ENCODE measurements around the gene CPNE9. TPM values are rescaled to one million over a fixed set of nuclear protein-coding genes. Genes with fewer than 3 reads are reported as not detected.
A peak's percentile ranks its signal among the peaks of the same experiment; 100 is the strongest.

Gene CPNE9
- total and polyA plus RNA-seq, 2 of the 13 experiments (the other 11 are each of a cell fraction or from before 2014, with no cell fraction given) = 0.20 TPM; not detected in 1

DNA sequence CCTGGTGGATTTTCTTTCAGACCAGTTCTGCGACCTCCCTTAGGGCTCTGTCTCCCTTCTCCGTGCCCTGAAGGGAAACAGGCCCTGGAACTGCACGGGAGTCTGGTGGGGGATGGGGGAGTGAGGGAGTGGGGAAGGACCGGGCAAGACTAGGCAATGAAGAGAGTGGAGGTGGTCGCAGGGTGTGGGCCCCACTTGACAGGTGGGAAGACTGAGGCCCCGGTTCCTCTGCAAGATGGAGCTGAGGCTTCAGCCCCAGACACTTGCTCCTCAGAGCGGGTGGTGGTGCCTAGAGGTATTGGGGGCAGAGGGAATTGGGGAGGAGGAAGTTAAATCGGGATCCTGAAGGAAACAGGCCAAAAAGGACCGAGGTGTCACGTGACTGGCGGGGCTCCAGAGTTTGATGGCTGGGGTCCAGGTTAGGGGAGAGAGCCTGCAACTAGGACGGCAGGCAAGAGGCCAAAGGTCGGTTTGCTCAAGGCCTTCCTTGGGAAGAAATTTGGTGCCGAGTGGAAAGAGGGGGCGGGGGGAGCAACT lies 66.7 kb downstream of the CPNE9 start:
- H3K9me3 ChIP-seq (ENCODE audit: low read length) = no peaks in the 10 kb centered on the region
- H2AFZ ChIP-seq (ENCODE audit: low read length) = no peak overlapping the region
- H3K79me2 ChIP-seq (ENCODE audit: insufficient read depth, low read length) = peaks cover 13% of the 10 kb centered on the region
- peak overlapping the region; percentile 84 for H3K9ac ChIP-seq (ENCODE audit: insufficient read depth, low read depth, low read length)
- in situ Hi-C loops (cut with HindIII; ENCODE audit: extremely low pct_ligation_motif_present, low pct_unique_long_range_greater_than_20kb) (no loop called here), intact Hi-C loops (cut with micrococcal nuclease; ENCODE audit: unreplicated experiment) (no loop called here)
- no peaks in the 10 kb centered on the region for H4K20me1 ChIP-seq (ENCODE audit: insufficient read depth, low read length)
- ATAC-seq (peak; percentile 22), DNase-seq (ENCODE audit: low spot score) (peak; percentile 74), FAIRE-seq (no peak)
- H3K36me3 ChIP-seq (replicated peaks in 1 of 2; ENCODE audit: control insufficient read depth in 1 of 2, insufficient read depth in 2 of 2, low read length in 2 of 2) = peaks cover 4 to 11% of the 10 kb centered on the region in 2 experiments; a peak in 3 of 5 replicates
- H3K27ac ChIP-seq (ENCODE audit: extremely low read length, insufficient read depth, low read length) = peak overlapping the region; percentile 57
- 2% methylated on average over 15 of the region's 15 CpGs for WGBS (ENCODE audit: low lambda C conversion rate)
- no peaks in the 10 kb centered on the region; a peak in 1 of 5 replicates for H3K27me3 ChIP-seq (ENCODE audit: control insufficient read depth in 1 of 2, insufficient read depth in 2 of 2, low read length in 2 of 2)
- ChIA-PET CTCF (ENCODE audit: low intra/inter-chr PET ratio, low total read pairs) (no interaction called here), POLR2A (interaction anchor here (0.7 to 5.3 kb wide), 7 partner anchors 12 to 407 kb away, joined by 3 to 50 read pairs (median 6); partner anchors contain the start of genes ARPC4, BRPF1, OGG1 and TADA3)
- TSS peak; percentile 35 for BruUV-seq (replicated peaks)
- H3K4me2 ChIP-seq (ENCODE audit: low read depth, low read length) = peak overlapping the region; percentile 99
- H3K4me3 ChIP-seq (replicated peaks in 1 of 3; ENCODE audit: insufficient read depth in 1 of 3, low read depth in 2 of 3, low read length in 3 of 3) = peak overlapping the region; percentile 68 to 92 (median 76)
- peaks cover 39% of the 10 kb centered on the region for H3K4me1 ChIP-seq (ENCODE audit: insufficient read depth, low read length)
- TF ChIP-seq SRSF1 (optimal IDR thresholded peaks at IDR 0.05; ENCODE audit: low read depth, low read length) = no peak
- peak; percentile 96 for TF ChIP-seq CHD4 (IDR thresholded peaks at IDR 0.05; ENCODE audit: borderline replicate concordance, low read length)
- no peak for TF ChIP-seq KLF6 (CRISPR knock-in tag; IDR thresholded peaks at IDR 0.05)
- peak; percentile 40; the same call in 1 of the 2 replicates for TF ChIP-seq HOXA3 (CRISPR knock-in tag; IDR thresholded peaks at IDR 0.05)
- TF ChIP-seq, protein P1, sequence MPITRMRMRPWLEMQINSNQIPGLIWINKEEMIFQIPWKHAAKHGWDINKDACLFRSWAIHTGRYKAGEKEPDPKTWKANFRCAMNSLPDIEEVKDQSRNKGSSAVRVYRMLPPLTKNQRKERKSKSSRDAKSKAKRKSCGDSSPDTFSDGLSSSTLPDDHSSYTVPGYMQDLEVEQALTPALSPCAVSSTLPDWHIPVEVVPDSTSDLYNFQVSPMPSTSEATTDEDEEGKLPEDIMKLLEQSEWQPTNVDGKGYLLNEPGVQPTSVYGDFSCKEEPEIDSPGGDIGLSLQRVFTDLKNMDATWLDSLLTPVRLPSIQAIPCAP (CRISPR knock-in tag; IDR thresholded peaks at IDR 0.05; ENCODE audit: low read depth) = no peak
- TF ChIP-seq KDM5B (CRISPR knock-in tag; IDR thresholded peaks at IDR 0.05; ENCODE audit: borderline replicate concordance) = no peak
- no peak for TF ChIP-seq ZNF343 (CRISPR knock-in tag; IDR thresholded peaks at IDR 0.05)
- TF ChIP-seq ZMYM3 (CRISPR knock-in tag; IDR thresholded peaks at IDR 0.05) = peak; percentile 98
- TF ChIP-seq ZNF788 (CRISPR knock-in tag; IDR thresholded peaks at IDR 0.05; ENCODE audit: borderline replicate concordance) = 0 out of 2 replicates have a peak, but pooled peaks have one; percentile 8
- no peak for TF ChIP-seq SIN3A (IDR thresholded peaks at IDR 0.05; ENCODE audit: borderline replicate concordance, low read depth, low read length)
- TF ChIP-seq, protein P2, sequence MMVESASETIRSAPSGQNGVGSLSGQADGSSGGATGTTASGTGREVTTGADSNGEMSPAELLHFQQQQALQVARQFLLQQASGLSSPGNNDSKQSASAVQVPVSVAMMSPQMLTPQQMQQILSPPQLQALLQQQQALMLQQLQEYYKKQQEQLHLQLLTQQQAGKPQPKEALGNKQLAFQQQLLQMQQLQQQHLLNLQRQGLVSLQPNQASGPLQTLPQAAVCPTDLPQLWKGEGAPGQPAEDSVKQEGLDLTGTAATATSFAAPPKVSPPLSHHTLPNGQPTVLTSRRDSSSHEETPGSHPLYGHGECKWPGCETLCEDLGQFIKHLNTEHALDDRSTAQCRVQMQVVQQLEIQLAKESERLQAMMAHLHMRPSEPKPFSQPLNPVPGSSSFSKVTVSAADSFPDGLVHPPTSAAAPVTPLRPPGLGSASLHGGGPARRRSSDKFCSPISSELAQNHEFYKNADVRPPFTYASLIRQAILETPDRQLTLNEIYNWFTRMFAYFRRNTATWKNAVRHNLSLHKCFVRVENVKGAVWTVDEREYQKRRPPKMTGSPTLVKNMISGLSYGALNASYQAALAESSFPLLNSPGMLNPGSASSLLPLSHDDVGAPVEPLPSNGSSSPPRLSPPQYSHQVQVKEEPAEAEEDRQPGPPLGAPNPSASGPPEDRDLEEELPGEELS (CRISPR knock-in tag; IDR thresholded peaks at IDR 0.05) = no peak
- TF ChIP-seq GFI1 (CRISPR knock-in tag; IDR thresholded peaks at IDR 0.05; ENCODE audit: borderline replicate concordance) = no peak
- TF ChIP-seq MZF1 (CRISPR knock-in tag; IDR thresholded peaks at IDR 0.05; ENCODE audit: borderline replicate concordance) = no peak
- TF ChIP-seq HNF4G (IDR thresholded peaks at IDR 0.05; ENCODE audit: borderline replicate concordance, low read depth, low read length) = peak; percentile 88
- TF ChIP-seq HNF4G (CRISPR knock-in tag; IDR thresholded peaks at IDR 0.05; ENCODE audit: borderline replicate concordance, low read depth) = peak; percentile 84; the same call in 1 of the 2 replicates
- TF ChIP-seq ZNF775 (CRISPR knock-in tag; IDR thresholded peaks at IDR 0.05; ENCODE audit: borderline replicate concordance) = no peak
- TF ChIP-seq TBX3 (IDR thresholded peaks at IDR 0.05; ENCODE audit: borderline replicate concordance) = no peak
- TF ChIP-seq ZNF747 (CRISPR knock-in tag; IDR thresholded peaks at IDR 0.05; ENCODE audit: borderline replicate concordance) = no peak
- TF ChIP-seq, protein P3, sequence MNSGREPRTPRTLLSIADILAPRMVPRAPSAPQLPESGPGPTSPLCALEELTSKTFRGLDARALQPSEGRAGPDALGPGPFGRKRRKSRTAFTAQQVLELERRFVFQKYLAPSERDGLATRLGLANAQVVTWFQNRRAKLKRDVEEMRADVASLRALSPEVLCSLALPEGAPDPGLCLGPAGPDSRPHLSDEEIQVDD (CRISPR knock-in tag; IDR thresholded peaks at IDR 0.05; ENCODE audit: borderline replicate concordance) = no peak
- peak; percentile 27; the same call in 1 of the 2 replicates for TF ChIP-seq HDAC1 (CRISPR knock-in tag; IDR thresholded peaks at IDR 0.05)
- TF ChIP-seq ZNF101 (CRISPR knock-in tag; IDR thresholded peaks at IDR 0.05; ENCODE audit: borderline replicate concordance, low read depth) = no peak
- no peak for TF ChIP-seq TAF1 (CRISPR knock-in tag; IDR thresholded peaks at IDR 0.05)

Measured in HepG2 (cell line).